ENCODE measurements around the gene COX4I2.

DNA sequence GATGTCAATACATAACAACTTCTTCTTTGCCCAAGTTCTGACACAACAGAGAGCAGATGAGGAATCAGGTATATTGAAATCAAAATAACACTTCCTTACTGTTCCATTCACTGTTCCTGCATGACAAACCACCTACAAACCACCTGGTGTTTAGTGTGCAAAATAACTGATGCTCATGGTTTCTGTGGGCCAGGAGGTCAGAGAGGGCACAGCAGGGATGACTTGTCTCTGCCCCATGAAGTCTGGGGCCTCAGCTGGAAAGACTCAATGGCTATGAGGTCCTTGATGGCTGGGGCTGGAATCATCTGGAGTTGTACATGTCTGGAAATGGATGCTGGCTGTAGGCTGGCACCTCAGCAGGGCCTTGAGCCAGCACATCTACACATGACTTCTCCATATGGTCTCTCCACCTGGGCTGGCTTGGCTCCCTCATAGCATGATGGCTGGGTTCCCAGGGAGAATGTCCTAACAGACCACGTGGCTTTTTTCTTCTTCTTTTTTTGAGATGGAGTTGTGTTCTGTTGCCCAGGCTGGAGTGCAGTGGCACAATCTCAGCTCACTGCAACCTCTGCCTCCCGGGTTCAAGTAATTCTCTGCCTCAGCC is 7.4 kb upstream of the COX4I2 start:
- TF ChIP-seq, protein P1, sequence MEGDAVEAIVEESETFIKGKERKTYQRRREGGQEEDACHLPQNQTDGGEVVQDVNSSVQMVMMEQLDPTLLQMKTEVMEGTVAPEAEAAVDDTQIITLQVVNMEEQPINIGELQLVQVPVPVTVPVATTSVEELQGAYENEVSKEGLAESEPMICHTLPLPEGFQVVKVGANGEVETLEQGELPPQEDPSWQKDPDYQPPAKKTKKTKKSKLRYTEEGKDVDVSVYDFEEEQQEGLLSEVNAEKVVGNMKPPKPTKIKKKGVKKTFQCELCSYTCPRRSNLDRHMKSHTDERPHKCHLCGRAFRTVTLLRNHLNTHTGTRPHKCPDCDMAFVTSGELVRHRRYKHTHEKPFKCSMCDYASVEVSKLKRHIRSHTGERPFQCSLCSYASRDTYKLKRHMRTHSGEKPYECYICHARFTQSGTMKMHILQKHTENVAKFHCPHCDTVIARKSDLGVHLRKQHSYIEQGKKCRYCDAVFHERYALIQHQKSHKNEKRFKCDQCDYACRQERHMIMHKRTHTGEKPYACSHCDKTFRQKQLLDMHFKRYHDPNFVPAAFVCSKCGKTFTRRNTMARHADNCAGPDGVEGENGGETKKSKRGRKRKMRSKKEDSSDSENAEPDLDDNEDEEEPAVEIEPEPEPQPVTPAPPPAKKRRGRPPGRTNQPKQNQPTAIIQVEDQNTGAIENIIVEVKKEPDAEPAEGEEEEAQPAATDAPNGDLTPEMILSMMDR (IDR thresholded peaks at IDR 0.05; ENCODE audit: low read depth, low read length, poor library complexity, severe bottlenecking), result no peak
- TF ChIP-seq EZH2phosphoT487 (IDR thresholded peaks at IDR 0.05; ENCODE audit: borderline replicate concordance, low read length), result no peak
